Thyroid gland (tissue), 4 donors: ENCODE measurements around the gene YIF1B.

ENCODE experiments used
- CTCF ChIP-seq, 6 experiments: fragments of 200-600 bp in 3 of 6; fragments of 450-650 bp in 3 of 6; sonication (generic) in 3 of 6; IDR thresholded peaks; one replicate each; pipeline ENCODE4 v1.5.1; 2016 to 2019; ENCODE audit warnings: antibody characterized with exemption in 6 of 6, mild to moderate bottlenecking in 2 of 6, inconsistent platforms in 1 of 6, moderate library complexity in 1 of 6
- POLR2A ChIP-seq, 2 donors: fragments of 450-650 bp; IDR thresholded peaks; one replicate each; pipeline ENCODE4 v1.6.1; 2017; ENCODE audit warnings: antibody characterized with exemption in 2 of 2, mild to moderate bottlenecking in 2 of 2, moderate library complexity in 1 of 2

- no peak for TF ChIP-seq CTCF (IDR thresholded peaks at IDR 0.05)
- no peak for TF ChIP-seq POLR2A (IDR thresholded peaks at IDR 0.05)
These were observed 23.9 kb downstream of the YIF1B start for GRCh38 chr19:38291855-38292254.
